GM12875 (cell line): ENCODE results near the gene C1orf21.
"Not testable (repeated sequence)": the region's sequence is repeated elsewhere in the genome, so short reads cannot be mapped to it uniquely, and the experiment has no call there.

Experiments used
- H3K4me3 ChIP-seq: one replicate; pipeline ENCODE4 v1.5.1; 2011; ENCODE audit warnings: low read depth, low read length, control low read depth
- TF ChIP-seq, protein P1 (sequence below): IDR thresholded peaks from 2 replicates; pipeline ENCODE4 v1.5.1; 2011; ENCODE audit warnings: low read depth, mild to moderate bottlenecking, control low read depth, inconsistent platforms, low read length, moderate library complexity, borderline replicate concordance; ENCODE audit not compliant: insufficient read depth

The C1orf21 gene

GRCh38 chr1:184608990-184609389, 222.2 kb downstream of the C1orf21 start:
- no peak overlapping the region for H3K4me3 ChIP-seq
- TF ChIP-seq, protein P1, sequence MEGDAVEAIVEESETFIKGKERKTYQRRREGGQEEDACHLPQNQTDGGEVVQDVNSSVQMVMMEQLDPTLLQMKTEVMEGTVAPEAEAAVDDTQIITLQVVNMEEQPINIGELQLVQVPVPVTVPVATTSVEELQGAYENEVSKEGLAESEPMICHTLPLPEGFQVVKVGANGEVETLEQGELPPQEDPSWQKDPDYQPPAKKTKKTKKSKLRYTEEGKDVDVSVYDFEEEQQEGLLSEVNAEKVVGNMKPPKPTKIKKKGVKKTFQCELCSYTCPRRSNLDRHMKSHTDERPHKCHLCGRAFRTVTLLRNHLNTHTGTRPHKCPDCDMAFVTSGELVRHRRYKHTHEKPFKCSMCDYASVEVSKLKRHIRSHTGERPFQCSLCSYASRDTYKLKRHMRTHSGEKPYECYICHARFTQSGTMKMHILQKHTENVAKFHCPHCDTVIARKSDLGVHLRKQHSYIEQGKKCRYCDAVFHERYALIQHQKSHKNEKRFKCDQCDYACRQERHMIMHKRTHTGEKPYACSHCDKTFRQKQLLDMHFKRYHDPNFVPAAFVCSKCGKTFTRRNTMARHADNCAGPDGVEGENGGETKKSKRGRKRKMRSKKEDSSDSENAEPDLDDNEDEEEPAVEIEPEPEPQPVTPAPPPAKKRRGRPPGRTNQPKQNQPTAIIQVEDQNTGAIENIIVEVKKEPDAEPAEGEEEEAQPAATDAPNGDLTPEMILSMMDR: no peak

DNA sequence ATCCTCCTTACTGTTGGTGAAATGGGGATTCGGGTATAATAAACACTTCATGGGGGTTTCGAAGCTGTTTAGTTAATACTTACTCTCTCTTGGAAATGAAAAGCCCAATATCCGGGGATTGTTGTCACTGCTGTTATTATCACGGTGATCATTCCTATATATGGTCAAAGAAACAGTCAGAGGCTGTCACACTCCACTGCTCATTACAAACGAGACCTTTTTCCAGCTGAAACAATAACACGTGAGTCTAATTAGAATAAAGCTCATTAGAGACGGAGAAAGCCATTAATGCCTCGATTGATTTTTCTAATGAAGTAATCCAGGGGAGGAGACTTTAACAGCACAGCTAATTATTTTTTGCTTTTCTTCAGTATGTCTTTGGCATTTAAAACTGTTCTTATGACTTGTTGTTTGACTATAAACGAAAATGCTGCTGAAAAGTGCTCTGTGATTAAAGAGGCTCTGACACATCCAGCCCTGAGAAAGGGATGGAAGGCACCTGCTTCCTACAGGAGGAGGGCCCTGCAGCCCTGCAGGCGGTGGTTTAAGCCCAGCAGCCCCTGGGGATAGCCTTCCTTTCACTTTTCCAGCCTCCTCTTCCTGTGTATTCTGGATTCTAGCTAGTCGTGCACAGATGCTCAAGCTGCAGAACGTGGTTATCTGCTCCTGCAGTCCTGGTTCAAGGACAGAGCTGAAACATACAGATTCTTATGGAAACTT, 224.2 kb downstream of the C1orf21 start:
- TF ChIP-seq, protein P1: no peak
- H3K4me3 ChIP-seq: no peak overlapping the region

DNA sequence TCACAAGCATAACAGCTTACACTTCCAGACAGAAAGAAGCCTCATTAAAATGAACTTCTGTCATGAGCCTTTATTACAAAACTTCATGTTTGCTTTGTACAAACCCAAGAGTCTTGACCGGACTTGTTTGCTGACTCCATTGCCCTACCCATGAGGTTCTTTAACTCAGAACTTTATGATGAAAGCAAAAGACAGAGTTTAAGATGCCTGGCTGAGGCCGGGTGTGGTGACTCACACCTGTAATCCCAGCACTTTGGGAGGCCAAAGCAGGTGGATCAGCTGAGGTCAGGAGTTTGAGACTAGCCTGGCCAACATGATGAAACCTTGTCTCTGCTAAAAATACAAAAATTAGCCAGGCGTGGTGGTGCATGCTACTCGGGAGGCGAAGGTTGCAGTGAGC, 225.4 kb downstream of the C1orf21 start:
- not testable (repeated sequence) for H3K4me3 ChIP-seq

- no peak overlapping the region for H3K4me3 ChIP-seq
- TF ChIP-seq, protein P1: no peak
These were observed 227.8 kb downstream of the C1orf21 start for GRCh38 chr1:184614667-184615066.

DNA sequence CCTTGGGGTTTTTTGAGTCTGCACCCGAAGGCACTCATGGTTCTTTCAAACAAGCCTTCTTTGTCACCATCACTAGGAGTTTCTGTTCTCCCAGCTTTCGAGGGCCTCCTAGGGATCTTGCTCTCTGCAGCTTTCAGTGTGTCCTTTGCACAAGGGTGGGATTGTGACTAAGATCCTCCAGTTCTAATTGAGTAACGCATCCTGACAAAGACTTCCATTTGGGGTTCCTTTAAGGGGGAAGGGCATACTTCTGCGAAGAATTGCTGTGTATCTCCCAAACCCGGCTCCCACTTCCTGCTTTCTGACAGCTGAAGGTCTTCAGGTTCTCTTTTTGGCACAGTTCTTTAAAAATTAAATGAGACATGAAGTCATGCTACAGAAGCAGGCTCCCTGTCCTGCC, 228.5 kb downstream of the C1orf21 start:
- H3K4me3 ChIP-seq: no peak overlapping the region
- TF ChIP-seq, protein P1: no peak

DNA sequence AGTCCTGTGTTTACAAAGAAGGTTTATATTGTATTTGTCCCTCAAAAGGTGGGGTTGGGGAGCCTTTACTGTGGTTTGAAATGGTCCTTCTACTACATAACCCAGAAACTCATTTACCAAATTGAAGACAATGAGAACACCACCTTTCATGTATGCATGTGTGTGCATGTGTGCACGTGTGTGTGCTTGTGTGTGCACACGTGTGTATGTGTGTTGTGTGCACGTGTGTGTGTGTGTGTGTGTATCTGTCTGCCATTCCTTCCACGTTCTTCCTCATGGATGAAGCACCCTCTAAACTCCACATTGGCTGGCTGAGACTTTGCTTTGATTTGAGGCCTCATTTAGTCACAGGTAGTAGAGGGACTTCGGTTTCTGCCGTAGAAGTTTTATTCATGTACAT, 229.7 kb downstream of the C1orf21 start:
- H3K4me3 ChIP-seq: no peak overlapping the region
- TF ChIP-seq, protein P1: no peak

- TF ChIP-seq, protein P1: no peak
- H3K4me3 ChIP-seq: no peak overlapping the region
These were observed 230.7 kb downstream of the C1orf21 start for GRCh38 chr1:184617433-184618029.
